KG1 (cell line): ENCODE measurements around the gene KLHL1.

Experiments
- DNase-seq: peaks from one replicate; lab custom pipeline; 2025; lab: John Stamatoyannopoulos, UW

KLHL1 gene

DNA sequence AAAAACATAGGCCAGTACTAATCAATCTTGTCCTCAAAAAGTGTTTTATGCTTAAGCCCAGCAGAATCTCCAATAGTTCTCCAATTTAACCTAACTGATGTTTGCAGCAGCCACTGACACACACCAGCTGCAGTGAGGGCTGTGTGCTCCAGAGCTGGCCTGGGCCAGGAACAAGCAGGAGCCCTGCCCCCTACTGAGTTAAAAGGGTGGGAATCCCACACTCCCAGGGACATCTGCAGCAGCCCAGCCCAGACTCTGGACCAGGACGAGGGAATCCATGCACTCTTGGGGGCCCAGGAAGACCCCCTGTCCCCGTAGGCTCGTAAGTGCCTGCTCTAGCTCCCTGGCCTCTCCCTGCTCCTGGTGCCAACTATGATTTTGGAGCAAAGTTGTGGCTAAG lies 92.1 kb downstream of the KLHL1 start:
- DNase-seq, result no peak

- DNase-seq, result no peak
These were observed 93.9 kb downstream of the KLHL1 start for GRCh38 chr13:70014337-70014736.

DNA sequence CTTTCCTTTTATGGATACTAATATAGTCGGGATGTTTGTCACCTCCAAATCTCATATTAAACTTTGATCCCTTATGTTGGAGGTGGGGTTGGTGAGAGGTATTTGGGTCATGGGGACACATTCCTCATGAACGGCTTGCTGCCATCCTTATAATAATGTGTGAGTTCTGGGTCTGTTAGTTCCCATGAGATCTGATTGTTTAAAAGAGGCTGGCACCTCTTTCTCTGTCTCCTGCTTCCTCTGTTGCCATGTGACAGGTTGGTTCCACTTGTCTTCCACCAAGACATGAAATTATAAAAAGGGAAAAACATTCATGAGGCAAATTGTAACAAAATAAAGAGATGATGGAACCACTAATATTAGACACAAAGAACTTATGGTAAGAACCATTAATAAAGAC lies 108.4 kb downstream of the KLHL1 start:
- DNase-seq, result no peak

DNA sequence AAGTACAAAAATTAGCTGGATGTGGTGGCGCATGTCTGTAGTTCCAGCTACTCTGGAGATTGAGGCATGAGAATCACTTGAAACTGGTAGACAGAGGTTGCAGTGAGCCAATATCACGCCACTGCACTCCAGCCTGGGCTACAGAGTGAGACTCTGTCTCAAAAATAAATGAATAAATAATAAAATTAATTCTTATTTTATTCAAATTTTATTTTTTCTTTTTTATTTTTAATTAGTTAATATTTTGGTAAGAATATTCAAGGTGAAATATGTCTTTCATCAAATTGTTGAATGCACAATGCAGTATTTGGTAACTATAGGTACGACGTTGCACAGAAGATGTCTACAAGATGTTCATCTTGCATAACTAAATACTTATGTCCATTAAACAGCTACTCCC lies 111.2 kb downstream of the KLHL1 start:
- DNase-seq, result no peak

GRCh38 chr13:69980799-69981198 lies 127.5 kb downstream of the KLHL1 start:
- DNase-seq, result no peak

GRCh38 chr13:69975496-69975895 lies 132.8 kb downstream of the KLHL1 start:
- no peak for DNase-seq

- DNase-seq, result no peak
These were observed 137.7 kb downstream of the KLHL1 start for GRCh38 chr13:69970520-69970919.

DNA sequence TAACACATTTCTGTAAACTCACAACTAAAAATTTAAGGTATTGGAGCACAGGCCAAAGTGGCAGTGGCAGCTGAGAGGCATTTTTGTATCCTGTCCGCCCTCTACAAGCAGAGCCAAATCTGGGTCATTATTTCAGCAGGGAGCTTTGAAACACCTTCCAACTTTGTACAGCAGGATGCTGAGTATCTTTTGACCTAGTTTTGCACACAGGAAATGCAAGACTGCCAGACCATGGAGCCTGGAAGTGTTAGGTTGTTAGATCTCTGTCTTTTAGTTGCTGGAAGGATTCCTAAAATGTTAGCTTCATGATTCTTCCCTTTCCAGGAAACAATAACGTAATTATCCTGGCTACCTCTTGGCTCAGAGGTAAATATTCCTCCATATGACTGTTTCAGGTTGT lies 149.2 kb downstream of the KLHL1 start:
- no peak for DNase-seq

GRCh38 chr13:69956839-69957238 lies 151.4 kb downstream of the KLHL1 start:
- DNase-seq, result no peak

- DNase-seq, result no peak
These were observed 151.9 kb downstream of the KLHL1 start for GRCh38 chr13:69956349-69956748.

GRCh38 chr13:69955271-69955670 lies 153.0 kb downstream of the KLHL1 start:
- DNase-seq, result no peak

DNA sequence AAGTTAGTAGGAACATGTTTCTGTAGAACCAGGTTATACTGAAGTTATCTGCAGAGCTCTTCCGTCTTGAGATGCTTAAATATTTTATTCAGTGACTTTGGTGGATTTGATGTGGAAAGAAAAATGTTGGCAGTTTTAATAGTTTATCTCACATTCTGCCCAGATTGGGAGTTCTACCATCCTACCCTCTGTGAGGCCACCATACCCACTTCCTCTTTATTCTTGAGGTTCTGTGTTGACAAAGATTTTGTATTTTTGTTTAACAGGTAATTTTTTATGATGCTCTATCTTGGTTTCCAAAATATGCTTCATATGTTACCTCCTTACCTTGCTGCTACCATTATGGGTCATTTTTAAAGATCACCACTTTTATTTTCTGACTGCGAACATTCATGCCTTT lies 156.8 kb downstream of the KLHL1 start:
- DNase-seq, result no peak

GRCh38 chr13:69950160-69950559 lies 158.1 kb downstream of the KLHL1 start:
- no peak for DNase-seq

DNA sequence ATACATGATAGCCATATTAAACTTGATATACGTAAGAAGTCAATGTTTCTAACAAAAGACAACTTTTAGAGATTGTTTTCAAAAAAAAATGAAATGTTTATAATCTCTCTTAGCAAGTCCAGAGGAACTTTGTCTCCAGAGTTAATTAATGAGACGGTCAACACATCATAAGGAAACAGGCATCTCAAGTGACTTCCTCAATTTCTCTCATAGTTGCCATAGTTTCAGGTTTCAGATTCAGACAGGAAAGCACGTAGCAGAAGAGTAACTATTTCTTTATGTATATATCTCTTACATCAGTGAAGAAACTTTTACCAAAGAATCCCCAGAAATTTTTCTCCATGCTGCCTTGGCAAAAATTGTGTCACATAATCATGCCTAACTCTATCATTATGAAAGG lies 160.2 kb downstream of the KLHL1 start:
- DNase-seq, result no peak

- no peak for DNase-seq
These were observed 160.7 kb downstream of the KLHL1 start for GRCh38 chr13:69947582-69947981.

DNA sequence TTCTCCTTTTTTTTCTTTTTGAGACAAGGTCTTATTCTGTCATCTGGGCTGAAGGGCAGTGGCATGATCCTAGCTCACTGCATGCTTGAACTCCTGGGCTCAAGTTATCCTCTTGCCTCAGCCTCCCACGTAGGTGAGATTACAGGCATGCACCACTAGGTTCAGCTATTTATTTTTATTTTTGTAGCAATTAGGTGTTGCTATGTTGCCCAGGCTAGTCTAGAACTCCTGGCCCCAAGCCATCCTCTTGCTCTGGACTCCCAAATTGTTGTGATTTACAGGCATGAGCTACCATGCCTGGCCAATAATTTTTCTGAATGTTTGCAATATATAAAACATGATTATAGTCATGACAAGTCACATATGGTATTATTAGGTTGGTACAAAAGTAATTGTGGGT lies 161.7 kb downstream of the KLHL1 start:
- no peak for DNase-seq

DNA sequence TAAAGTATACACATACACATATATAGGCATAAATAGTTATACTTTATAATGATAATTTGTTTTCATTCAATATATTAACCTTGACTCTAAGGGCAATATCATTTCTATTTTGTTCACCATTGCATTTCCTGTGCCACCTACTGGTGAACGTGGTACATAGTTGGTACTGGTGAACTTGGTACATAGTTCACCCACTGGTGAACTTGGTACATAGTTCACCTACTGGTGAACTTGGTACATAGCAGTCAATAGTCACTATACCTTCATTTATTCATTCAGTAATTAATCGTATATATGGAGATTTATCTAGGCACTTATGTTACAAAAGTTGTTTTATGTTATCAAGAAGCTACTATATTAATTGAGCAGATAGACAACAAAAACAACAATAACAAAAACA lies 173.2 kb downstream of the KLHL1 start:
- no peak for DNase-seq

GRCh38 chr13:69928262-69928661 lies 180.0 kb downstream of the KLHL1 start:
- no peak for DNase-seq

GRCh38 chr13:69921156-69921555 lies 187.1 kb downstream of the KLHL1 start:
- no peak for DNase-seq

GRCh38 chr13:69912630-69913029 lies 195.6 kb downstream of the KLHL1 start:
- DNase-seq, result no peak

GRCh38 chr13:69910800-69911199 lies 197.5 kb downstream of the KLHL1 start:
- DNase-seq, result no peak

- no peak for DNase-seq
These were observed 203.5 kb downstream of the KLHL1 start for GRCh38 chr13:69904784-69905183.

DNA sequence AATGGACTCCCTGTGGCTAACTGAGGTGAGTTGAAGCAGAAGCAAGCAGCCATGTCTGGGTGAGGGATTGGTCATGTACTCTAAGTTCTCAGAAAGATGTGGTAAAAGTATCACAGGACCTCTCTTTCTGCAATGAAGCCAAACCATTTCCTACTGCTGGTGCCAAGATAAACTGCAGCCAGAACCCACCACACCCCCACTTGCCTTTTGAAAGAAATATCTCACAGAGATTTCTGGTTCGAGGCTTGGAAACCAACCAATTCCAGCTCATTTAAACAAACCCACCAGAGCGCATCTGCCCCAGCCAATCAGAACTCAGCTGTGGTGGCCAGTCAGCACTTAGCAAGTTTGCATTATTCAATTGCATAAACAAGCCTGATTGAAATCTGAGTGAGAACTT lies 205.2 kb downstream of the KLHL1 start:
- DNase-seq, result no peak

- no peak for DNase-seq
These were observed 225.8 kb downstream of the KLHL1 start for GRCh38 chr13:69882451-69882850.

DNA sequence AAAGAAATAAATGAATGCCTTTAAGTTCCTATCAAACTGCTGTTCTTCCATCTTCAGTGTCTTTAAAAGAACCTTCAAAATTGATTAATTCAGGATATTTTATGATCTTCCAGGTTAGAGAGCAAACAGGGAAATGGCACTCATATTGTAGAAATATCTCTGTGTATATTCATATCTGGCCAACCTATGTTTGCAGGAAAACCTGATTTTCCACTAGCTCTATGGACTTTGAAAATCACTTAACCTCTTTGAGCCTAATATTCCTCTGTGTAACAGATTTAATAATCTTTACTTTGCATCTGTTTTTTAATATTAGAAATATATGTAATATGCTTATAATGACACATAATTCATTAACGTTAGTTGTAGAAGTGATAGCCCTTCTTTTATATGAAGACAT lies 228.3 kb downstream of the KLHL1 start:
- DNase-seq, result no peak
